DOHH2 (cell line): Measurements from ENCODE around the gene P2RY13.

Experiments used
- EZH2phosphoT487 ChIP-seq: fragments of 200-600 bp; sonication (generic); IDR thresholded peaks from 2 replicates; pipeline ENCODE4 v1.6.1; 2017; ENCODE audit warnings: borderline replicate concordance, mild to moderate bottlenecking, antibody characterized with exemption, low read length, moderate library complexity, mixed read lengths
- TF ChIP-seq, protein P1 (sequence below): fragments of 200-600 bp; sonication (generic); IDR thresholded peaks from one replicate; pipeline ENCODE4 v1.5.1; 2014; ENCODE audit warnings: antibody characterized with exemption, mild to moderate bottlenecking, low read depth, low read length; ENCODE audit not compliant: poor library complexity, severe bottlenecking

DNA sequence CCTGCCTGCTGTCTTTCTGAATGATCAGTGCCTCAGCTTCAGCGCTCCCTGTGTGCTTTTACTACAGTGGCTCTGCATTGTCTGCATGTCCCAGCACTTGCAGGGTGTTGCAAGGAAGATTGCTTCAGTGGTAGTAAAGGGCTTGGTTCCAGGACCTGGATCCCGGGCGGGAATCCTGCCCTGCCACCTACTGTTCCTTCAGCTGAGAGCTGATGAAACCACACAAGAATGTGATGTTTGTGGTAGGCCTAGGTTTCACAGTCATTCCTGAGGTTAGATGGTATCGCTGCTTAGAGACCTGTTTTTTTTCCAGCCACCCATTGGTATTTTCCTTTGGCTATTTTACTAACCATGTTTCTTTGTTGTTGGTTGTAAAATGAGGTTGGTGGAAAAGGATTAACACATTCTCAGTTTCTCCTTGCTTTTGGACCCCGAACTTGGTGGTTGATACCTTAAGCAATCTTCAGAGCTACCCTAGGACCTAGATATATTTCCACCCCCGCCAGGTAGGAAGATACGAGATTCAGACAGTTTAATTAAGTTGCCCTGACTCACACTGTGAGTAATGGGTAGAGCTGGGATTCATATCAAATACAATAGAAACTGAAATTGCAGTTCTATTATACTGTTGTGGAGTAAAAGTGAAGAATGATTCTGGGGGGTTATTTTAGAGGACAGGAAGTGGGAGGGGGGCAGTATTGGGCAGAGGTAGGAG, 24.1 kb downstream of the P2RY13 start:
- TF ChIP-seq, protein P1, sequence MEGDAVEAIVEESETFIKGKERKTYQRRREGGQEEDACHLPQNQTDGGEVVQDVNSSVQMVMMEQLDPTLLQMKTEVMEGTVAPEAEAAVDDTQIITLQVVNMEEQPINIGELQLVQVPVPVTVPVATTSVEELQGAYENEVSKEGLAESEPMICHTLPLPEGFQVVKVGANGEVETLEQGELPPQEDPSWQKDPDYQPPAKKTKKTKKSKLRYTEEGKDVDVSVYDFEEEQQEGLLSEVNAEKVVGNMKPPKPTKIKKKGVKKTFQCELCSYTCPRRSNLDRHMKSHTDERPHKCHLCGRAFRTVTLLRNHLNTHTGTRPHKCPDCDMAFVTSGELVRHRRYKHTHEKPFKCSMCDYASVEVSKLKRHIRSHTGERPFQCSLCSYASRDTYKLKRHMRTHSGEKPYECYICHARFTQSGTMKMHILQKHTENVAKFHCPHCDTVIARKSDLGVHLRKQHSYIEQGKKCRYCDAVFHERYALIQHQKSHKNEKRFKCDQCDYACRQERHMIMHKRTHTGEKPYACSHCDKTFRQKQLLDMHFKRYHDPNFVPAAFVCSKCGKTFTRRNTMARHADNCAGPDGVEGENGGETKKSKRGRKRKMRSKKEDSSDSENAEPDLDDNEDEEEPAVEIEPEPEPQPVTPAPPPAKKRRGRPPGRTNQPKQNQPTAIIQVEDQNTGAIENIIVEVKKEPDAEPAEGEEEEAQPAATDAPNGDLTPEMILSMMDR = no peak
- no peak for TF ChIP-seq EZH2phosphoT487
